Choroid plexus epithelial cell (primary cell): Measurements from ENCODE around the gene DHX34.
"Not testable (repeated sequence)": the region's sequence is repeated elsewhere in the genome, so short reads cannot be mapped to it uniquely, and the experiment has no call there.

ENCODE experiments used
- DNase-seq: peaks from one replicate; pipeline ENCODE4 v3.0.0-alpha.2; 2010; ENCODE audit warnings: low read depth
- H3K4me3 ChIP-seq: 2 replicates; pipeline ENCODE4 v1.5.1; 2011; ENCODE audit warnings: low read depth, mild to moderate bottlenecking, control low read depth, low read length, moderate library complexity
- TF ChIP-seq, protein P1 (sequence below): conservative IDR thresholded peaks from 2 replicates; pipeline ENCODE4 v1.5.1; 2011; ENCODE audit warnings: low read depth, mild to moderate bottlenecking, control low read depth, inconsistent platforms, low read length, moderate library complexity

Gene DHX34

DNA sequence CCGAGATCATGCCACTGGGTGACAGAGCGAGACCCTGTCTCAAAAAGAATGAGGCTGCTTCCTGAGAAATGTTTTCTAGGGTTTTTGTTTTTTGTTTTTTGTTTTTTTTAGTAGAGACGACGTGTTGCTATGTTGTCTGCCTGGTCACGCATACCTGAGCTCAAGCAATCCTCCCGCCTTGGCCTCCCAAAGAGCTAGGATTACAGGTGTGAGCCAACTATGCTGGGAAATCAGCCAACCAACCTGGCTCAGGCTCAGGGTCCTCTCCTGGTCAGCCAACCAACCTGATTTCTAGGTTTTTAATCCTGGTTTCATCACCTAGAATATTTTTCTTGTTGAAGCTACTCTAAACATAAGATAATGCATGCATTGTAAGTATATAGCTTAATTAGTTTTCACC is 7.8 kb downstream of the DHX34 start:
- TF ChIP-seq, protein P1, sequence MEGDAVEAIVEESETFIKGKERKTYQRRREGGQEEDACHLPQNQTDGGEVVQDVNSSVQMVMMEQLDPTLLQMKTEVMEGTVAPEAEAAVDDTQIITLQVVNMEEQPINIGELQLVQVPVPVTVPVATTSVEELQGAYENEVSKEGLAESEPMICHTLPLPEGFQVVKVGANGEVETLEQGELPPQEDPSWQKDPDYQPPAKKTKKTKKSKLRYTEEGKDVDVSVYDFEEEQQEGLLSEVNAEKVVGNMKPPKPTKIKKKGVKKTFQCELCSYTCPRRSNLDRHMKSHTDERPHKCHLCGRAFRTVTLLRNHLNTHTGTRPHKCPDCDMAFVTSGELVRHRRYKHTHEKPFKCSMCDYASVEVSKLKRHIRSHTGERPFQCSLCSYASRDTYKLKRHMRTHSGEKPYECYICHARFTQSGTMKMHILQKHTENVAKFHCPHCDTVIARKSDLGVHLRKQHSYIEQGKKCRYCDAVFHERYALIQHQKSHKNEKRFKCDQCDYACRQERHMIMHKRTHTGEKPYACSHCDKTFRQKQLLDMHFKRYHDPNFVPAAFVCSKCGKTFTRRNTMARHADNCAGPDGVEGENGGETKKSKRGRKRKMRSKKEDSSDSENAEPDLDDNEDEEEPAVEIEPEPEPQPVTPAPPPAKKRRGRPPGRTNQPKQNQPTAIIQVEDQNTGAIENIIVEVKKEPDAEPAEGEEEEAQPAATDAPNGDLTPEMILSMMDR, result no peak
- no peak overlapping the region for H3K4me3 ChIP-seq
- DNase-seq, result no peak

DNA sequence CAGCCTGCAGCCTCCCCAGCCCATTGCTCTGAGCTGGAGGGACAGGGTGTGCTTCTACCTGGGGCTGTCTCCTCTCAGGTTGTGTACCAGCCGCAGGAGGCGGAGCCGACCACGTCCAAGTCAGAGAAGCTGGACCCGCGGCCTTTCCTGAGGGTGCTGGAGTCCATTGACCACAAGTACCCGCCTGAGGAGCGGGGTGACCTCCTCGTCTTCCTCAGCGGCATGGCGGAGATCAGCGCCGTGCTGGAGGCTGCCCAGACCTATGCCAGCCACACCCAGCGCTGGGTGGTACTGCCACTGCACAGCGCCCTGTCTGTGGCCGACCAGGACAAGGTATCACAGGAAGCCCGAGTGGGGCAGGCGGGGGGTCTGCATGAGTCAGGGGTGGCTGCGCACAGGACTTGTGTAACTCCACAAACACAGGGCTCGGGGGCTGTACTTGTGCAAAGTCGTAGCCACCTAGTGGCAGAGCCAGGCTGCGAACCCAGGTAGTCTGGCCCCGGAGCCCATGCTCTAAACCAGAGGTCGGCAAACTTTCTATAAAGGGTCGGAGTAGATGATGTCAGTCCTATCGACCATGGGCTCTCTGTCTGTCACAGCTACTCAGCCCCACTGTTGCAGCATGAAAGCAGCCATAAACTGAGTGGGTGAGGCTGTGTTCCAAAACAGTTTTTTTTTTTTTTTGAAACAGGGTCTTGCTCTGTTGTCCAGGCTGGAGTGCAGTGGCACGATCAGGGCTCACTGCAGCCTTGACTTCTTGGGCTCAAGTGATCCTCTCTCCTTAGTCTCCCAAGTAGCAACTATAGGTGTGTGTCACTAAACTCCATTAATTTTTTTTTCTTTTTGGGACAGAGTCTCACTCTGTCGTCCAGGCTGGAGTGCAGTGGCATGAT is 8.9 kb downstream of the DHX34 start:
- H3K4me3 ChIP-seq, result no peak overlapping the region
- DNase-seq, result peak; percentile 18
- TF ChIP-seq, protein P1, result peak; percentile 45

DNA sequence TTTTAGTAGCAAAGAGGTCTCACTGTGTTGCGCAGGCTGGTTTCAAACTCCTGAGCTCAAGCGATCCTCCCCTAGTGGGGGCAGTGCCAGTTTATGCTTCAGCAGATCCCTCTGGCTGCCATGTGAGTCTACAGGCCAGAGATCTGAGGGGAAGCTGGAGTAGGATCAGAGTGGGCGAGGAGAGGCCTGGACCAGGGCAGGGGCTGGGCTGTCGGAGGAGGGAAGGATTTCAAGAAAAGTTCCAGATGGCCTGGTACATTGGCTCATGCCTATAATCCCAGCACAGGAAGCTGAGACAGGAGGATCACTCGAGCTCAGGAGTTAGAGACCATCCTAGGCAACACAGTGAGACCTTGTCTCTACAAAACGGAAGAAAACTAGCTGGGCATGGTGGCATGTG is 9.8 kb downstream of the DHX34 start:
- TF ChIP-seq, protein P1, result no peak
- H3K4me3 ChIP-seq, result no peak overlapping the region
- DNase-seq, result no peak

DNA sequence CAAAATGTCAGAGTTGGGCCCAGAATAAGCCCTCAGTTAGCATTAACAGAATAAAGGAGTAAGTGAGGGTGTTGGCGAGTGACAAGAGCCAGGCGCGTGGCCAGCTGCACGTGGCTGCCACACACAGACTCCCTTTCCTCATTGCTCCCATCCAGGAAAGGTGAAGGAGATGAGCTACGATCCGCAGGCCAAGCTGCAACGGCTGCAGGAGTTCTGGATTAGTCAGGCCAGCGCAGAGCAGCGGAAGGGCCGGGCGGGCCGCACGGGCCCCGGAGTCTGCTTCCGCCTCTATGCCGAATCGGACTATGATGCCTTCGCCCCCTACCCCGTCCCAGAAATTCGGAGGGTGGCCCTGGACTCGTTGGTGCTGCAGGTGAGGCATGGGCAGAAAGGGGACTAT is 13.2 kb downstream of the DHX34 start:
- H3K4me3 ChIP-seq, result no peak overlapping the region
- TF ChIP-seq, protein P1, result no peak
- DNase-seq, result no peak

DNA sequence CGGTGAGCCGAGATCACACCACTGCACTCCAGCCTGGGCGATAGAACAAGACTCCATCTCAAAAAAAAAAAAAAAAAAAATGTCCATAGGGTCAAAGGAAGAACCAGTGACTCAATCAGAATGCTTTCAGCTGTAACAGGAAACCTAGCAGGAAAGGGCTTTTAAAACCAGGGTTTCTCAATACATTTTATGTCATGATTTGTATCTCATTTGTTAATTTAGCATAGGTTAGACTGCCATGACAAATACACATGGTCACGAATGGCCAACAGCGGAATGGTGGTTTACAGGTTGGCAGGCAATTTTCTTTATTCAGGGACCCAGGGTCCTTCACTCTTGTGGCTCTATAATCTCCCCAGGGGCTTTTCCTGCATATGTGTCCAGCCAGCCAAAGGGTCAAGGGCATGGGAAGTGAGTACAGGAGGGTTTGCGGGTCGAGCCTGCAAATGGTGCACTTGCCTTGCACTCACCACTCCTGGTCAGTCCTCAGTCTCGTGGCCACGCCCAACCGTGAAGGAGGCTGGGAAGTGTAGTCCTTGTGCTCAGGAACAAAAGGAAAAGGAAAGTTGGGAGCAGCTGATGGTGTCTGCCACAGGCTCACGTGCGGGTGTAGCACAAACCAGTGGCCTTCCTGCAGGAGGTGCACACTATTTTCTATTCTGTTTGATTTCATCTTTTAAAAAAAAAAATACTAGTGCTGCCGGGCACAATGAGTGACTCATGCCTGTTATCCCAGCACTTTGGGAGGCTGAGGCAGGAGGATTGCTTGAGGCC is 14.8 kb downstream of the DHX34 start:
- H3K4me3 ChIP-seq, result no peak overlapping the region
- TF ChIP-seq, protein P1, result no peak
- DNase-seq, result peak; percentile 85

DNA sequence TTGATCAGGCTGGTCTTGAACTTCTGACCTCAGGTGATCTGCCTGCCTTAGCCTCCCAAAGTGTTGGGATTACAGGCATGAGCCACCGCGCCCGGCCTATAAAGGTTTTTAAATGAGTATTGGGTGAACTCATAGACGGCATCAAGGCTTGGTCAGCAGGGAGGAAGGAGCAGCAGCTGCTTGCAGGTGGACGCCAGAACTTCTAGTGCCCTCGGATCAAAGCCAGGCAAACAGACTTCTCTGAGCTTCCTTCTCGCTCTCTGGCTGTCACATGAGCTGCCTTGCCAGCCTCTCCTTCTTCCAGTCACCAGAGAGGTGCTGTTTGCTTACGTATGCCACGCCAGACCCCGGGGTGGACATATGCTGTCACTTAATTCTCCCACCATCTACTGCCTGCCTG is 16.3 kb downstream of the DHX34 start:
- not testable (repeated sequence) for DNase-seq, H3K4me3 ChIP-seq

DNA sequence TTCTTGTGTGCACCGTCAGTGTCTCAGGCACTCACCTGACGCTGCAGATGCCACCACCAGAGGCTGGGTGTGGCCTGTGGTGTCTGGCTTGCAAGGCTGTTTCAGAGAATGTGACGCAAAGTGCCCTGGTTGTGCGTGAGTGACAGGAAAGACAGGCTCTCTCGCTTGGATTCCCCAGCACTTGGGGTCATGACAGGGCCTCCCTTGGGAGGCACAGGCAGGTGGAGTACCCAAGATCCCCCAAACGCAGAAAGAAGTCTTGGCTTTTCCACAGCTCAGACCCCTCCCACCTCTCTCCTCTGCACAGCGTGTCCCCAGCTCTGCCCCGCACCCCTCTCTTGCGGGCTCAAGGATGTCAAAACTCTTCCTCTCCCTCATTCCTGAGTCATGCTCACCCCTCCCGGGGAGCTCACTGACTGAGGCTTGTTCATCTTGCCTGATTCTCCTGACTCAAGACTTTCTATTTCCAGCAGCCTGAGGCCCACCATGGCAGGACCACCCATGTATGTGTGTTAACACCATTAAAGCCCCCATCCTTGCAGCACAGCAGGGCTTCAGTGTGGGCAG is 21.0 kb downstream of the DHX34 start:
- TF ChIP-seq, protein P1, result no peak
- H3K4me3 ChIP-seq, result no peak overlapping the region
- DNase-seq, result peak; percentile 90
